Measurements from ENCODE around the gene C1orf210.

C1orf210 gene

DNA sequence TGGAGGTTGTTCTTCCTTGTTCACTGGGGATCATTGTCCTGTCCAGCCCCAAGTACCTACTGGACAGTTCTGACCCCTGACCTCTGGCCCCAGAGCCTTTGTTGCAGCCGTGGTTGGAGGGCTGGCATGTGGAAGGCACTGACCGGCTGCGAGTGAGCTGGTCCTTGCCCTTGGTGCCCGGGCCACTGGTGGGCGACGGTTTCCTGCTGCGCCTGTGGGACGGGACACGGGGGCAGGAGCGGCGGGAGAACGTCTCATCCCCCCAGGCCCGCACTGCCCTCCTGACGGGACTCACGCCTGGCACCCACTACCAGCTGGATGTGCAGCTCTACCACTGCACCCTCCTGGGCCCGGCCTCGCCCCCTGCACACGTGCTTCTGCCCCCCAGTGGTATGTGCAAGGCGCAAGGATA is 26.8 kb upstream of the C1orf210 start:
- DNase-seq, result no peak

DNA sequence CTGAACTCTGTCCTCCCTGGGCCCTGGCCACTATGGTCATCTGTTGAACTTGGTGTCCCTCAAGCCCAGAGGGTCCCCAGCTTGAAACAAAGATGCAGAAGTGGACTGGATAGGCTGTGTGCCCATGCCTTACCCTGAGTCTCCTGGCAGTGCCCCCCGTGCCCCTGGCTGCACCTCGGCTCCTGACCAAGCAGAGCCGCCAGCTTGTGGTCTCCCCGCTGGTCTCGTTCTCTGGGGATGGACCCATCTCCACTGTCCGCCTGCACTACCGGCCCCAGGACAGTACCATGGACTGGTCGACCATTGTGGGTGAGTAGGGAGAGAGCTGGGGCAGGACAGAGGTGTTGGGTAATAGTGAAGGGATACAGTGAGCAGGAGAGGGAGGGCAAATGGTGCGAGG is 26.1 kb upstream of the C1orf210 start:
- DNase-seq, result no peak

GRCh38 chr1:43309405-43310025 is 24.1 kb upstream of the C1orf210 start:
- no peak for DNase-seq

GRCh38 chr1:43308635-43309404 is 23.4 kb upstream of the C1orf210 start:
- no peak for DNase-seq

- DNase-seq, result no peak
Measured at GRCh38 chr1:43307458-43308158, 22.2 kb upstream of the C1orf210 start.

GRCh38 chr1:43306688-43307457 is 21.5 kb upstream of the C1orf210 start:
- no peak for DNase-seq

DNA sequence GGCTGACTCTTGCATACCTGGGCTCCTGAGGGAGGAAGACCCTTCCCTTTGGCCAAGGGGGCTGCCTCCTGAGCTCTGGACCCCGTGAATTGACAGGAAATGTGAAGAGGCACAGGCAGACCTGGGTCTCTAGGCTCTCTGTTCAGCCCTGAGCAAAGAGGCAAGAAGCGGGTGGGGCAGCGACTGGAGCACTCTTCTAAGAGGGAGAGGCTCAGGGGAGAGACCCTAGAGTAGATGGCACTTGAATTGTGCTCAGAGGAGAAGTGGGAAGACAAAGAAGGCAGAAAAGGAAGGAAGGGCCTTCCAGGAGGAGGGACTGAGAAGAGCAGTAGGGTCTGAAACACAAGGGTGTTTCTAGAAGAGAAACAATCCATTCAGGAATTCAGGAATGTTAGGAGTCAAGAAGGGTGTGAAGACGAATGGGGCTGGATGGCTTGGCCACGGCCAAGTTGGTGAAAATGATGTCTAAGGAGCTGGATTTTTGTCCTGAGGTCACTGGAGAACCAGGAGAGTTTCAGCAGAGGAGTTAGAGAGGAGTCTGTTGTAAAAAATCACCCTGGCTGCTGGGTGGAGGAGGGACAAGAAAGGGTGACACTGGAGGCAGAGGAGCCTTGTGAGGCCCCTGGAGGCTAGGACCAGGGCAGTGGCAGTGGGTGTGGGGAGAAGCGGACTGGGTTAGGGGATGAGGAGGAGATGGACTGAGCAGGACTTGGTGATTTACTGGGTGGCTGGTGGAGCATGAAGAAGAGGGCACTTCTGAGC is 20.7 kb upstream of the C1orf210 start:
- DNase-seq, result no peak

DNA sequence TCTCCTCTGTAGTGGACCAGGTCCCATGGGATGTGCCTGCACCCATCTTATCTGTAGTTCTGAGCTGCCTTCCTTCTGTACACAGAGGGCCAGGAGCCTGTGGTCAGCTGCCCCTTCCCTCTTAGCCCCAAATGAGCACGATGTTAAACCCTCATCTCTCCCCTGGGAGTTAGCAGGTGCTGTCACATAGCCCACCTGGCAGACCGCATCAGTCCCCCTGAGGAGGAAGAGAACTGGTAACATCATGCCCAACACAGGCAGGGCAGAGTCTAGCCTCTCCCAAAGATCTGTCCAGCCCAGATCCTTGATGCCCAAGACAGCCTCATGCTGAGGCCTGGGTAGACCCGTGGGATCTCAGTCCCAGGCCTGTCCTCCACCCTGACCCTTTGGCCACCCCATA is 20.1 kb upstream of the C1orf210 start:
- DNase-seq, result no peak

DNA sequence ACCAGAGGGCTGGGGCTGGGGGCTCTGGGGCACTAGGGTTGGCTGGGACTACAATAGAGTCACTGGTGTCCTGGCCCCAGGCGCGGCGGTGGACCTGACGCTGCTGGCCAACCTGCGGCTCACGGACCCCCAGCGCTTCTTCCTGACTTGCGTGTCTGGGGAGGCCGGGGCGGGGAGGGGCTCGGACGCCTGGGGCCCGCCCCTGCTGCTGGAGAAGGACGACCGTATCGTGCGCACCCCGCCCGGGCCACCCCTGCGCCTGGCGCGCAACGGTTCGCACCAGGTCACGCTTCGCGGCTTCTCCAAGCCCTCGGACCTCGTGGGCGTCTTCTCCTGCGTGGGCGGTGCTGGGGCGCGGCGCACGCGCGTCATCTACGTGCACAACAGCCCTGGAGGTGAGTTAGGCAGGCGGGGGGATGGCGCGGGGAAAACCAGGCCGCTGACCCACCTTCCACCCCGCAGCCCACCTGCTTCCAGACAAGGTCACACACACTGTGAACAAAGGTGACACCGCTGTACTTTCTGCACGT is 19.5 kb upstream of the C1orf210 start:
- DNase-seq, result no peak

DNA sequence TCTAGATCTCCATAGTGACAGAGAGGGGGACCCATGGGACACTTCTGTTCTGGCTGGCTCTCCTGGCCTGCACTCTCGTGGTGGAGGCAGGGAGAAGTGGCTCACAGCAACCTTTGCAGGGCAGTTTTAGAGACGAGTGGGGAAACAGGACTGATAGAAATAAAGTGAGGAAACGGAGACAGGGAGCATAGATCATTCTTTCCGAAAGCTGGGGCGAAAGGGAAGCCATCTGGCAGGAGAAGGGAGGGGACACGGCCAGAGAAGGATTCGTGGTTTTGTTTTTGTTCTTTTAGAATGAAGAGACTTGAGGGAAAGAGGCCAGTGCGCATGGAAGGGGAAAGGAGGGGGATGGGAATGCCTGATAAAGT is 18.9 kb upstream of the C1orf210 start:
- no peak for DNase-seq

DNA sequence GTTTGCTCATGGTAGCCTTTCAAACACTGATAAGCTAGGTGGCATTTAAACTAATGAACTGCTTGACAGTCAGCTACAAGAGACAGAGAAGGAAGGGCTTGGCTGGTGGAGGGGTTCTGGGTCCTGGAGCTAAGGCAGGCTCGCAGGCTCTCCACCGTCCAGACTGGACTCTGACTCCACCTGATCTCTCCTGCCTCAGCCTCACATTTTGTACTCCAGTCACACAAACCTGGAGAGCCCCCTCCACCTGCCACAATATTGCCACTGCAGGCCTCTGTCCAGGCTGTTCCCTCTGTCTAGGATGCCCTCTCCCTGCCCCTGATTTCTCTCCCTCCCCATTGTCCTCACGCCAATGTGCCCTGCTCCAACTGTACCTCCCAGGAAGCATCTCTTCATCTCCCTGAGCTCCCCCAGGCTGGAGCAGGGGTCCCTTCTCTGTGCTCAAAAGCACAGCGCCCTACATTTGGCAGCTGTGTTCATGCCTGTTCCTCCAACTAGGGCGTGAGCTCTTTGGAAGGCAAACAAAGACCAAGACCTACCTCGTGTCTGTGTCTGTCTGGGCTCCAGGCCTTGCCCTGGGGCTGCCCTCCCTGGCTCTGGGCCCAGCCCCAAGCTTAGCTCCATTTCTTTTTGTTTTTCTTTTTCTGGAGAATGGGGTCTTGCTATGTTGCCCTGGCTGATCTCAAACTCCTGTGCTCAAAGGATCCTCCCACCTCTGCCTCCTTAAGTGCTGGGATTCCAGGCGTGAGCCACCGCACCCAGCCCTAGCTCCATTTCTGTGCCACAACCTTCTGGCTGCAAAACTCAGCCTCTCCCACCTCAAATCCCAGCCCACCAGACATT is 18.3 kb upstream of the C1orf210 start:
- DNase-seq, result no peak

DNA sequence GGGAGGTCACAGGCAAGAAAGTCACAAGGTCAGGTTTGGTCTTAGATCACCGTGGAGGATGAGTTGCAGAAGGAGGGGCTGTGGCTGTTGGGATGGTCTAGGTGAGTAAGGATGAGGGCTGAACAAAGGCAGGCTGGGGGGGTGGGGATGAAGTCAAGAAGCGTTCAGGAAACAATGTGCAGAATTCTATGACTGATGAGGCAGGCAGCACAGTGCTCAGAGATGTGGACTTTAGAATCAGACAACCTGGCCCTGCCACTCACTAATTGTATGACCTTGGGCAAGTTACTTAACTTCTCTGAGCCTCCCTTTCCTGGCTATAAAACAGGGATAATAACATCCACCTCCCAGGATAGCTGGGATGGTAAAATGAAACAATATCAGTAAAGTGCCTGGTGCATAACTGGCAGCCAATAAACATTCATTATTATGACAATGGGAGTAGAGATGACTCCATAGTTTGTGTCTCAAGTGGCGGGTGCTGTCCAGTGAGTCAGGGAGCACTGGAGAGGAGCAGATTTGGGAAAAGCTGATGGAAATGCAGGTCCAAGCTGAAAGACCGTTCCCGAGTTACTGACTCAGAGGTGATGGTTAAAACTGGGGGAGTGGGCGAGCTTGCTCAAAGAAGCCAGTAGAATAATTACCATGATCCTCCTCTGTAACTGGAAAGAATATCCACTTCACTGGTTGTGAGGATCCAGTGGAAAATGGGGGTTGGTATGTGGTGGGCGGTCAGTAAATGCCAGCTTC is 17.5 kb upstream of the C1orf210 start:
- no peak for DNase-seq

- no peak for DNase-seq
Measured at GRCh38 chr1:43302201-43302600, 16.8 kb upstream of the C1orf210 start.

- no peak for DNase-seq
Measured at GRCh38 chr1:43300378-43301094, 15.2 kb upstream of the C1orf210 start, which contains the start of gene TIE1. TSS of gene TIE1 (plus strand) at chr1:43300982. CDS start at chr1:43301072, 90 bp downstream.

- DNase-seq, result no peak
Measured at GRCh38 chr1:43299101-43299500, 13.7 kb upstream of the C1orf210 start.

GRCh38 chr1:43298055-43298454 is 12.7 kb upstream of the C1orf210 start:
- no peak for DNase-seq

- no peak for DNase-seq
Measured at GRCh38 chr1:43296207-43296606, 10.8 kb upstream of the C1orf210 start.

DNA sequence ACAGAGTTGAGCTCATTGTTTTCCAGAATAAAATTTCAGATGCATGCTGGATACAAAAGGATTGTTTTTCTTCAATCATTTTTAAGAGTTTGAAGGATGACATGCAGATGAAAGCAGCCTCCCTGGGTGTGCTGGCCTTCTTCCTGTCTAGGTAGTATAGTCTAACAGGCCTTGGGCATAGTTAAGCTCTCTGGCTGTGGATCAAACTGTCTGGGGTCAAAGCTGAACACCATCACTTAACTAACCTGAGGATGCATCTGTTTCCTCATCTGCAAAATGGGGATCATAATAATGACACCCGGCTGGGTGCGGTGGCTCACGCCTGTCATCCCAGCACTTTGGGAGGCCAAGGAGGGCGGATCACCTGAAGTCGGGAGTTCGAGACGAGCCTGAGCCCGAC is 9.4 kb upstream of the C1orf210 start:
- no peak for DNase-seq

GRCh38 chr1:43293896-43294760 is 8.7 kb upstream of the C1orf210 start:
- DNase-seq, result no peak
